Stimulated activated CD4-positive, alpha-beta T cell treated with anti-CD3 and anti-CD28 coated beads, Interleukin-15, amount 100 ng/mL, for 48 hours (primary cell): ENCODE measurements around the gene CHD6.

Experiments used
- DNase-seq, 2 donors: peaks; one replicate each; pipeline ENCODE4 v3.0.0-alpha.2; 2020; ENCODE audit warnings: low read depth in 2 of 2

CHD6 gene

DNA sequence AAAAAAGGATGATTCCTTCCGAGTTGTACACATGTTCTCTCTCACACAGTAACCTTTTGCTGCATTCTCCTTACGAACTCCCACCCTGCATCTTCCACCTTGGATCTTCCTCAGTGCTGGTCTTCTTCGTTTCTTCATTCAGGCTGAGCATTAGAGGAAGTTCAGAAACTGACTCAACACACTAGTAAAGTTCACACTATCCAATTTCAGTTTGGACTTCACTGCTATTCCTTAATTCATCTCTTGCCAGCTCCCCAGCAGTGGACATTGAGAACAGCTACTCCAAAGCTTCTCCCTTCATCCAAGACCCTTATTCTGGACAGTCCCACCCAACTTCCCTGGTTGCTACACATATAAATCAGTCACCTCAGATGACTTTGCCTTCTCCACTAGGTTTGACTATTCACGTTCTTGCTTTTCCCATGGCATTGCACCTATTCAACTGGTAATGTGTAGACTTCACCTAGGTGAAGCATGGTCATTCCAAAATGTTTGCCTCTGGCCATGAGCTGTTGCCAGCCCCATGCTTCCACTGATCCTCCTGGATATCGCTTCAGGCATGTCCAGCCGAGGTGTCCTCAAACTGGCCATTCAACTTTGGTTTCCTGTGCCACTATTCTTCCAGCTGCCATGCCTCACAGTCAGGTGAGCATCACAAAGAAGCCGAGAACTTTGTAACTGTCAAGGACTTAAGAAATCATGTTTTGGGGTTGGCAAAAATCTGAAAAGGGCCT, 147.6 kb downstream of the CHD6 start:
- no peak for DNase-seq

DNA sequence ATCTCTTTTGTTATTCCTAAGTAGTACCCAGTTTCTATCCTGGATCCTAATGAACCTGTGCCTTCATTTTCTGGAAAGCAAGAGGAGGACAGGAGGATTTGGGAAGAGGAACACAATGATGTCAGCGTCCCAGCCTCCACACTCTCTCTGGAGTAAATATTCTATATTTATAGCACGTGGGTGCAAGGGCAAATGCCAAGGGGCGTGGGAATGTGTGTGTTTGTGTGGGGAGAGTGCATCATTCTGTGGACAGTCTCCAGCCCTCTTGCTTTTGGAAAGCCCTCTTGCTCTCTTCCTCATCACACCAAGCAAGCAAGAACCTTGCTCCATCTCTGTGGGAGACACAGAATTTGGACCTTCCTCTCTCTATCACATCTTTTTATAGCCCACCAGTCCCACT, 148.3 kb downstream of the CHD6 start:
- DNase-seq: no peak

DNA sequence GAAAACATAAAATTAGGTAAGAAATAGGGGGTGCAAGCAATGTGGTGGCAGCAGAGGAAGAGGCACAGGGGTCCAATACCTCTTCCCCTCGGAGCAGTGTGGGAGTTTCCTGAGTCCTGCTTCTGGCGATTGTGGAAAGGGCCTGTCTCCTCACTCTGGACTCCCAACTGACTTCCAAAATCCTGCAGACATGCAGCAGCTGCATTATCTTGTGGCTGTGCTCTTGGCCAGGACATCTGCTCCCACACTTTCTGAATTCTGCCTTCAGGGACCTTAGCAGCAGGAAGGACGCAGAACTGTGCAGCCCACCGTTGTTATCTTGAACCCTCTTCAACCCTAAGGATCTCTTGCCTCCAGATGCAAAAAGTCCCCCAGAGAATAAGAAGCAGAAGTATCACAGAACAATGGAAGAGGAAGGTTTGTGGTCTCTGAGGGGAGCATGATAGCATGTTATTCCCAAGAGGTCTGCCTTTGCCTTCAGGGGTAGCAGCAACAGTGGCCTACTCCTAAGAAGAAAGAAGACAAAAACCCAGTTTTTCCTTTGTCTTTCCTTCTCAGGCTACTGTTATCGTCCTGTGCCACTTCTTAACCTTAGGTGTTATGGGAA, 149.1 kb downstream of the CHD6 start:
- no peak for DNase-seq

DNA sequence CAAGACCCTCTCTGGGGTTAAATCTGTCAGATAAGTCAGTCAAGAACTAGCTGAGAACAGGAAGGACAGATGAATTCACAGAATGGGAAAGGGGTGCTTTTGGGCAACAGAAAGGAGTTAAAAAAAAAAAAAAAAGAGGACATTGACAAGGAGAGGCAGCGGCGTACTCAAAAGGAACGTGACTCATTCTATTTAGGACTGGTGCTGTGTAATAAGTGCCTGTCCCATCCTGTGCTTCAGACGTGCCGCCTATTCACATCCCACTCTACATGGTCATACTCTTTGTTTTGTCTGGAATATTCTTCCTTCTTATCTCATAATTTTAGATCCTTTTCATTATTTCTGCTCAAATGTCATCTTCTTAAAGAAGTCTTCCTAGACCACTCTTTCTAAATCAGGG, 150.5 kb downstream of the CHD6 start:
- DNase-seq: no peak

DNA sequence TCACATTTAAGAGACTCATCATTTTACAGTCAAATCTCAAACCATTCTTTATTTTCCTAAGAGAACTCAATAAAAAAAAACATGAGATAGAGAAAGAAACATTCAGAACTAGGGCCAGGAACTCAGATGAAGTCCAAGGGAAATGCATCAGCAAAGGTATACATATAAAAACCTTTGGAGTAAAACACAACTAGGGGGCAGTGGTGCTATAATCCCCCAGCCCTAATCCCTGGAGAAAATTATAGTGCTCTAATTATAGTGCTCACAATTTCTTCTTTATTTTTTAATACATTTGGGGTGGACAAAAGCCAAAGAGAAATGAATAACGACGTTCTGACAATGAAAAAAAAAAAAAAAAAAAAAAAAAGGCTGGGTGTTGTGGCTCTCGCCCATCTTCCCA, 151.0 kb downstream of the CHD6 start:
- no peak for DNase-seq

DNA sequence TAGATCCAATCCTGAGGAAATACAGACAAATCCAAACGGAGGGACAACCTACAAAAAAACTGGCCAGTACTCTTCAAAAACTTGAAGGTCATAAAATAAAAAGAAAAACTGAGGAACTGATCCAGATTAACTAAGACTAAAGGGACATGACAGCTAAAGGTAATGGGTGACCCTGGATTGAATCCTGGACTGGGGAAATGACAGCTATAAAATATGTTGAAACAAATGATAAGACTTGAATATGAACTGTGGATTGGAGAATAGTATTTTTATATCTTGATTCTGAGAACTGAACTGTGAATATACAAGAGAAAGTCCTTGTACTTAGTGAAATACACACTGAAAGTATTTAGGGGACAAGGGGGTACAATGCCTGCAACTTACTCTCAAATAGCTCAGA, 154.6 kb downstream of the CHD6 start:
- no peak for DNase-seq

DNA sequence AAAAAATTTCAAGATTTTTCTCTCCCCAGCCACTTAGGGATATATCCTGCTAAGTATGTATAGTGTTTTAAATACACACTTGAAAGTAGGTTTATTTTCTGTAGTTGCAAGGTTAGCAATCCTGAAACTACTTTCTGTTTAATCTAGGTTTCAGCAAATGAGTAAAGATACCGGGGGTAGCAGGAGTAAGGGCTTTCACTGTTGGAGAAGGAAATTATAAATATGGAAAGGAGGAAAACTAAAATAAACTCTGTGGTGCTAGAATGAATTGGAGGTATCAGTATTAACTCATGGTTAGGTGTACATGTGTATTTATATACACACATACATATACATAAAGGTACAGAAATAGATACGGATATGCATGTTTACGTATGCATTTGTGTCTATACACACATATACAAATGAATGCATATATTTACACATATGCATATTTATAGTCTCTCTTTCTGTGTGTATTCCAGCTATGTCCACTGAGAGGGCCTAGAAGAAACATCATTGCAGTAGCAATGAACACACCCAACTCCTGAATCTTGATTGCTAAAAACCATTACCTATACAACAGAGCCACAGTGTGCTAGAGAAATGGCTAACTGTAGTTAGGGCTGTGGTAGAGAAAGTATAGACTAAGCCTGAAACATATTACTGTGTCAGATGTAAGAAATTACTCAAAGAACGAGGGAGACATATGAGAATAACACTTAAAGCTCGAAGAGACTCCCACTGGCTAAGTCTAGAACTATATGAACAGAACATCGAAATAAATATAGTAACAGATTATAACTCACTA, 155.6 kb downstream of the CHD6 start:
- DNase-seq: no peak

DNA sequence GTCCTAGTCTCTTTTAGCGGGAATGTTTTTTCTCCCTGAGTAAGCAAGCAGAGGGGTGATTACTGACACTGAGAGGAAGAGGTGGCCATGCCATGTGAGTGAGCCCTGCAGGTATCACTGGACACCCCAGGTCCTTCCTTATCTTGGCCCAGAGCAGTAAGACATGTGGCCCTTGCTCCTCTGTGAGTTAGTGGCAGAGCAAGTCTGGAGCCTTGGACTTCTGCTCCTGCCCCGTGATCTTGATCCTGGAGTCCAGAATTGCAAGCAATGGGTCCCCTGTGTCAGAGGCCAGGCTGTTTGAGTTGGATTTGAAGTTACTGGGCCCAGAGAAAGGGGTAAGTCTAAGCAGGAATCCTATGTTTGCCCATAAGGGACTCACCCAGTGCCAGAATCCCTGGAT, 159.4 kb downstream of the CHD6 start:
- DNase-seq: no peak

DNA sequence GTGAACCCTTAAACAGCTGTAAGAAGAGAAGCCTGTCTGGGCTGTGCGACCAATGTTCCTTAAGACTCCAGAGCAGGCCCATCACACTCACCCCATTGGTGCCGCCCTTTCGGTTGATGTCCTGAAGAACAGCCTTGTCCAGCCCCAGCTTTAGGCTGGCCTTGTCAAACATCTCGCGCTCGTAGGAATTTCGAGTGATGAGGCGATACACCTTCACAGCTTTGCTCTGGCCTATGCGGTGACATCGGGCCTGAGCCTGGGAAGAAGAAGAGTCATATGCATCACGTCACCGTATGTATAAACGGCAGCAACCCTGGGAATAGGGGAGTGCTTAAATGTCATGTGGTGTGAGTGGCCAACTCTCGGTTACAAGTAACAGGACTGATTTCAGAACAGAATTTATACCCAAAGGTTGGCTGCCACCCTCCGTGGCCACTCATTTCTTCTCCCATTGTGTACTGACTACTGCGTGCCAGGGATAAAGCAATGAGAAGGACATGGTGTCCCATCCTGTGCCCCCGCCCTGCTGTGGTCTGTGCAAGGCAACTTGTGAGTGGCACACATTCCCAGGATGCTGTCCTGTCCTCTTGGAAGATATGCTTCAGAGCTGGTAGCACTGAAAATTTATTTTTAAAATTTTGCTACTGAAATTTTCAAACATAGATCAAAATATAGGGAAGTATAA, 160.9 kb downstream of the CHD6 start:
- no peak for DNase-seq

DNA sequence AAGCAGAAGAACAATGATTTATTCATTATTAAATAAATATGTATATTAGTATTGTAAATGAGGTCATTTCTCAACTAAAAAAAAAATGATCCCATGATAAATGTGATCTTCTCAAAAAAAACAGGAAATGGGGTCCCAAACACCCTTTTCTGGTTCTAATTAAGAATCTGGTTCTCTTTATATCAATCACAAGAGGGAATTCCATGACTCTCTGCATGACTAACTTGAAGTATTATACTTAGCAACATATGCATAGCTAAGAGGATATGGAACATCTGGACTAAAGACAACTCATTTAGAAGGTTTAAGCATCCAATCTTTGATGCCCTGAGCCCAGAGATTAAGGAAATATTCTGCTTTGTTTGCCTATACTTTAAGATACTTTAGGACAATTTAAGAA, 161.8 kb downstream of the CHD6 start:
- DNase-seq: no peak

DNA sequence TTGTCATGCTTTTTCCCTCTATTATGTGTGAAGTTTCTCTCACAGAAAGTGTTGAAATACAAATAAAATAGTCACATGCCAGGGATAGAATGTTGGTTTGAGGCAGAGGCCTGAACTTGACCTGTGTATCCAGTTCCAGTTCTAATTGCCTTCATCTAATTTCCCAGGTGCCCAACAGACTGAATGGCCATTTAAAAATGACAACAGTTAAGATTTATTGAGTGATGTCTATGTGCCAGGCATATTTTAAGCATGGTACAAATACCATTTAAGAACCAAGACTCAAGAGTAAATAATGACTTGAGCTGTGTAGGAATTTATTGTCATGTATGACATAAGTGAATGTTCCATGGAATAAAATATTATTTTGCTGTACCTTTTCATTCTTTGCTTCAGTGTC, 163.9 kb downstream of the CHD6 start:
- no peak for DNase-seq

DNA sequence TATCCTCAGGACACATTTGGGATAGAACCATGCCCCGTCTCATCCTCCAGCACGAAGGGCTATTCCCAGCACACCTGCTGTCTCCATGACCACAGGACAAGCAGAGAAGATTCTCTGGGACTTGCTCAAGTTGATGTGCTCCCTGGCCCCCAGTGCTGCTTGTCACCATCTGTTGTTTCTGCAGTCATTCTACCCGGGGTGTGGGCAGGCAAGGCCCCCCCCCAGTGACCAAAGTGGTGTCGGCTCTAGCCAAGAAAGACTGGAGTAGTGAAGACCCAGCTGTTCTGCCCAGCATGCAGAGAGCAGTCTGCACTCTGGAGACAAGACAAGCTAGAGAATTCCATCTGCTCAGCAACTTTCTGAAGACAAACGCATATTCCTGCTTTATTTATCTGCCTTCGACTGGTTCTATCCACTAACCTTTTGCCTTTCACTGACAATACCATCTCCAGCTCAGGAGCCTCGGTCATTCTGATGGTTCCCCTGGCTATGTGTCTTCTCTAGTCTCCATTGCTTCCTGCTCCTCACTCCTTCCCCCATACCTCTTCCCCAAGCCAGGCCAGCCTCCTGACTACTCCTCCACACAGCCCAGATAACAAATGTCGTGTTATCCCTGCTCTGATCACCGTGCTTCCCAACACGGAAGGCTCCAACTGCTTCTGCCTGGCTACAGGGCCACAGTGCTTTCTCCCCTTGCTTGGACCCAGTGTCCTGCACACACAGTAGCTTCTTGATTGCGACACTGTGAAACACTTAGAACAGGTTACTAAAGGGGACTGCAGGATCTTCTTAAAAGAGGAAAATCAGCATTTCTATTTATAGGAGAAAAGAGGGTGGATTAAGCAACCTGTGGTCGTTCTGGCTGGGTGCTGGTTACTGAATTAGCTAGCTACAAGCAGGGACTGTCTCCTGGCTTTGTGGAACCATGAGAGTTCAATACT, 164.9 kb downstream of the CHD6 start:
- DNase-seq: no peak

DNA sequence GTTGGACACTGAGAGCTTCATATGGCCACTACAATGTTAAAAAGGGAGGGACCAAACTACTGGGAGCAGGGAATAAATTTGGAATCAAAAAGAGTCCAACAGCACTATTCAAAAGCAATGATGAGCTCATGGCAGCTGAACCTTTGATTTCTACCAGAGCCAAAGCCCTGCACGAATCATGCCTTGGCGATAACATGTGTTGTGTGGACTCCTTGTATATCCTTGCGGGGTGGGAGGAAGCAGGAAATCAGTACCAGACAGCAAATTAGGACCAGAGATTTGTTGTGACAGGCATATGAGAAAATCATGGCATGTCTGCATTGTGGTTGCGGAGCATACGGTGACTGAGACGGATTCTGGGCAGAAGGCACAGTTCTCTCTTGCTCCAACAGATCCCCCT, 166.0 kb downstream of the CHD6 start:
- DNase-seq: no peak

DNA sequence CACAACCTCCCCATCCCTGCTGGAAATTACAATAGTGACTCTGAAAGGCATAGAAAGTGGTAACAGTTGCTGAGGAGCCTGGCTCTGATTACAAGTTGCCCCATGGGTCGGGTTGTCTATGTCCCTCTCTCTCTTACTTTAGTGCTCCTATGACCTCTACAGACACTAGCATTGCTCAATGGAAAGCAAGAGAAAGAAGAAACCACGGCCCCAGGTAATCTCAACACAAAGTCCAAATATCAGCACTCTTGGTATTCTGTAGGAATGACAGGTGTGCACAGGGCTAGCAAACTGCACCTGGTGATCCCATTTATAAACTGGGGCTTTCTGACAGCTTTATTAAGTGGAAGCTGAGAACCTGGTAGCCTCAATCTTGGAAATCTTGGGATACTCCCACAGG, 171.2 kb downstream of the CHD6 start:
- DNase-seq: no peak

DNA sequence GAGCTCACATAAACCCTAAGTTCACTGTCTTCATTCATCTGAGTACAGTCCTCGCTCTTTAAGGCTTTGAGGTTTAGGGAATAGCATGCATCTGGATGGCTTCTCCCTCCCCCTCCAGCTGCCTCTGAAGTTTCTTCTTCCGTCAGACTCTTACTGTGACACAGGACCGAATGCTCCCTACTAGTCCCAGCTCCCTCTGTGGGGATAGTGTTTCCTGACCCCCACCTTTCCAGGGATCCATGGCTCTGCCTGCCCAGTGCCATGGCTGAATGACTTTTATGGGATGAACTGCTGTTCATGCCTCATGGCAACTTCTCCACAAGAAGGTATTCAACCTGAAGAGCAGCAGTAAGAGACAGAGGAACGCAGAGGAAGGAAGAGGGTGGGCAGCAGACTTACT, 171.7 kb downstream of the CHD6 start:
- DNase-seq: no peak

DNA sequence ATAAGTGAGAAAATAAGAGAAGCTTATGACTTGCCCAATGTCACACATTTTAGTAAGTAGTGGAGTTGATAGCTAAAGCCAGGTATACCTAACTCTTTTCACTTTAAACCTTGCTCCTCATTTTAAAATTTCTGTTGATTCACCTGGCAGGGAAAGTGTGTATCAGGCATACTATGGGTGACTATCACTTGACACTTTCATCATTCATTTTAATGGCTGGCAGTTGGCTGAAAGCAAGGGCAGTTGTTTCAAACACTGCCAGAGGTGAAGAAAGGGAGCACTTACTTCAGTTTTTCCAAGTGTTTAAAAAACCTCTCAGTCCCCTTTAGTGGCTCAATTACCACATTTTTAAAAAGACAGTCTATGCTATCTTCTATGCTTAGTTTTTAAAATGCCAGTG, 173.4 kb downstream of the CHD6 start:
- DNase-seq: no peak

DNA sequence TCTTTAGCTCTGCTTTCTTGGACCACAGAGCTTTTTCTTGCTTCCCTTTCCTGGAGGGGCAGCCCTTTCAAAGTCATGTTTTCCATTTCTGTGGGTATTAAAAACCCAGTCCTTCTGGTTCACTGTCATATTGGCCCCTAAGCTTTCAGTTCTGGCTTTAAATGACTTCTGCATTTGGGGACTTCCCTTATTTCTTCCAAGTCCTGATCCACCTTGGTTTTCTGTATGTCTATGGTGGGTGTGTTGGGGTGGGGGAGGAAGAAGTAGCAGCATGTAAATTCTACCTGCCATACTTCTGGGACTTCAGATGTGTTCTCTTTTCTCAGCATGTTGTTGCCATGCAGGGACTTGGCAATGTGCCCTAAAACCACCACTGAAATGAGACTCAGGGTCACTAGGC, 174.5 kb downstream of the CHD6 start:
- DNase-seq: no peak

DNA sequence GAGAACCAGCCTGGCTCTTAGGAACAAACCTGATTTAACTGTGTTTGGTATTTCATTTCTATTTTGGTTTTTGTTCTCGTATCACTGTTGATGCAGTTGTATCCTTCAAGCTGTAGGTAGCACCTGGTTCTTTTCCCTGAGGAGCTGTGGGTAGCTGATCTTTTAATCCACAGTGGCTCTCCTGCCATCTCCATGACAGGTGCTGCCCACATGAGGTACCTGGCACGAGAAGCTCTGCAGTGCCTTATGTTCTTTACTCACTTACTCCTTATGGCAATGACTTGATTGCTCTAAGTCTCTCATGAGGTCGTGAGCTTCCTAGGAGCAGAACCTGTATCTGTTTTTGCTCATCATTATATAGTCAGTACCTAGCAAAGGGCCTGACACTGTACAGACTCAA, 177.3 kb downstream of the CHD6 start:
- no peak for DNase-seq

DNA sequence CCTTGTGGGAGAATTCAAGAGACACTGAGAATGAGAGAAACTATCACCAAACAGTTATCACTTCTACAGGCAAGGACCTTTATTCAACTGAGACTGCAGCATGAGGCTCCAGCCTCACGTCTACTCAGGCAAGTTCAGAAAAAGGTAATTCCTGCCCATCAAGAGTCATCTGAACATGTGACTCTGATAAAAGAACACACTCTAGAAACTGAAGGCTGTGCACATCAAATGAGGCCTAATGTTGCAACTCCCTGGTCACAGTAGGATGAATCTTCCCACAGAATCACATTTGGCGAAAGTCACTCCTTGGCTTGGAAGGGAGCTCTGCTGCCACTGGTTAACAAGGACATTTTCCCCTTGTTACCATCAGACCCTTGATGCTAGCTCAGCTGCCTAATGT, 180.3 kb downstream of the CHD6 start:
- DNase-seq: no peak

DNA sequence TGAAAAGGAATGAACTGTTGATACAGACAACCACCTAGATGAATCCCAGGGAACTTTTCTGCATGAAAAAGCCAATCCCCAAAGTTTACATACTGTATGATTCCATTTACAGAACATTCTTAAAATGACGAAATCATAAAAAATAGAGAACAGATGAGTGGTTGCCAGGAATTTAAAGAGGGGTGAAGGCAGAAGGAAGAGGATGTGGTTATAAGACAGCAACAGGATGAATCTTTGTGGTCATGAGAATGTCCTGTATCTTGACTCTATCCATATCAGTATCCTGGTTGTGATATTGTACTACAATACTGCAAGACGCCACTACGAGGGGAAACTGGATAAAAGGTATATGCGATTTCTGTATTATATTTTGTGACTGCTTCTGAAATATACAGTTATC, 181.5 kb downstream of the CHD6 start:
- DNase-seq: no peak

DNA sequence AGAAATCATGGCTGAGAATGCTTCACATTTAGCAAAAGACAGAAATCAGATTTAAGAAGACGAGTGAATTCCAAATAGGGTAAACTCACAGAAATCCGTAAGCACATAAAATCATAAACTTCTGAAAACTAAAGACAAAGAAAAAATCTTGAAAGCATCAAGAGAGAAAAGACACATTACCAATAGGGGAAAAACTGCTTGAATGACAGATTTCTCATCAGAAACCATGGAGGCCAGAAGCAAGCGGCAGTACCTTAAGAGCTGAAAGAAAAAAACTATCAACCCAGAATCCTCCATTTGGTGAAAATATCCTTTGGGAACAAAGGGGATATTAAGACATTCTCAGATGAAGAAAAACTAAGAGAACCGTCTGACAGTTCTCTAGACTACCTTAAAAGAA, 185.0 kb downstream of the CHD6 start:
- no peak for DNase-seq
